HepG2 (cell line): ENCODE measurements around the gene ANKRD35. TPM values are rescaled to one million over a fixed set of nuclear protein-coding genes. Genes with fewer than 3 reads are reported as not detected.
A peak's percentile ranks its signal among the peaks of the same experiment; 100 is the strongest.

Source experiments
- ATAC-seq: fragments of 200-7000 bp; cut with Tn5 transposase; 3 replicates; pipeline ENCODE4 v1.9.1; 2020; ENCODE audit warnings: mild to moderate bottlenecking, moderate library complexity
- BruUV-seq: library from RNA; stranded (reverse); fragments of 400-500 nt; replicated peaks from 2 replicates; lab custom pipeline; 2021; lab: Mats Ljungman, UMichigan
- CTCF ChIA-PET: fragments of 300-600 bp; formaldehyde crosslinking; extraction: SDS; loops from one replicate; lab custom pipeline; 2021; ENCODE audit warnings: low total read pairs, inconsistent platforms, low intra/inter-chr PET ratio; lab: Yijun Ruan, JAX
- POLR2A ChIA-PET: fragments of 350-600 bp; sonication (Branson Sonifier 250); formaldehyde crosslinking; loops from one replicate; lab custom pipeline; 2020; ENCODE audit warnings: antibody characterized with exemption, inconsistent platforms; lab: Yijun Ruan, JAX
- DNase-seq: peaks from one replicate; pipeline ENCODE4 v3.0.0-alpha.2; 2015; ENCODE audit warnings: low spot score
- FAIRE-seq: peaks from 3 replicates; lab custom pipeline; 2011; peaks lifted over from hg19 to GRCh38; lab: Jason Lieb, UNC
- H2AFZ ChIP-seq: one replicate; pipeline ENCODE4 v1.6.1; 2011; ENCODE audit warnings: low read length, inconsistent platforms
- H3K27ac ChIP-seq: fragments of 300-600 bp; 3 replicates; pipeline ENCODE4 v1.8.0; 2011; ENCODE audit warnings: mixed run types, mild to moderate bottlenecking, mixed read lengths, low read length, inconsistent platforms; ENCODE audit not compliant: insufficient read depth; ENCODE audit errors: extremely low read length
- H3K27me3 ChIP-seq, 2 experiments: fragments of 200-600 bp in 1 of 2; 2 replicates in 1 of 2; 3 replicates in 1 of 2; pipeline versions ENCODE4 v1.6.0 to v1.8.0; 2011; ENCODE audit warnings: low read length in 2 of 2, mild to moderate bottlenecking in 2 of 2, moderate library complexity in 2 of 2, inconsistent platforms in 1 of 2; ENCODE audit not compliant: insufficient read depth in 2 of 2, control insufficient read depth in 1 of 2
- H3K36me3 ChIP-seq, 2 experiments: fragments of 200-600 bp in 1 of 2; replicated peaks in 1 of 2; 2 replicates in 1 of 2; 3 replicates in 1 of 2; pipeline versions ENCODE4 v1.5.1 to v1.8.0; 2011; ENCODE audit warnings: low read length in 2 of 2, inconsistent platforms in 1 of 2; ENCODE audit not compliant: insufficient read depth in 2 of 2, control insufficient read depth in 1 of 2
- H3K4me1 ChIP-seq: 2 replicates; pipeline ENCODE4 v1.5.1; 2012; ENCODE audit warnings: low read length, inconsistent platforms; ENCODE audit not compliant: insufficient read depth
- H3K4me2 ChIP-seq: 2 replicates; pipeline ENCODE4 v1.6.0; 2011; ENCODE audit warnings: low read depth, low read length, inconsistent platforms
- H3K4me3 ChIP-seq, 3 experiments: fragments of 200-600 bp in 1 of 3; sonication (generic), shearing (Covaris generic) in 1 of 3; replicated peaks in 1 of 3; 2 replicates each; pipeline ENCODE4 v1.5.1; 2011 to 2016; ENCODE audit warnings: low read length in 3 of 3, inconsistent platforms in 2 of 3, low read depth in 2 of 3, mild to moderate bottlenecking in 2 of 3, control low read depth in 1 of 3, mixed read lengths in 1 of 3; ENCODE audit not compliant: insufficient read depth in 1 of 3
- H3K79me2 ChIP-seq: one replicate; pipeline ENCODE4 v1.6.1; 2011; ENCODE audit warnings: low read length, inconsistent platforms; ENCODE audit not compliant: insufficient read depth
- H3K9ac ChIP-seq: 2 replicates; pipeline ENCODE4 v1.6.0; 2011; ENCODE audit warnings: mild to moderate bottlenecking, low read depth, low read length, inconsistent platforms; ENCODE audit not compliant: insufficient read depth
- H3K9me3 ChIP-seq: 2 replicates; pipeline ENCODE4 v1.5.1; 2012; ENCODE audit warnings: mild to moderate bottlenecking, low read length
- H4K20me1 ChIP-seq: 2 replicates; pipeline ENCODE4 v1.6.0; 2011; ENCODE audit warnings: inconsistent platforms, mild to moderate bottlenecking, low read length, moderate library complexity; ENCODE audit not compliant: insufficient read depth
- PRPF4 ChIP-seq: fragments of 200-400 bp; formaldehyde crosslinking; IDR thresholded peaks from 2 replicates; pipeline ENCODE4 v1.6.1; 2016; ENCODE audit warnings: low read length, low read depth; ENCODE audit not compliant: poor library complexity, severe bottlenecking
- RBFOX2 ChIP-seq: fragments of 200-400 bp; formaldehyde crosslinking; IDR thresholded peaks from 2 replicates; pipeline ENCODE4 v1.6.1; 2017; ENCODE audit warnings: low read depth, mild to moderate bottlenecking, low read length
- RCOR2 ChIP-seq: IDR thresholded peaks from 2 replicates; pipeline ENCODE4 v1.6.1; 2016; ENCODE audit warnings: missing biosample characterization, missing genetic modification reagents
- ZFP91 ChIP-seq: sonication (generic); formaldehyde crosslinking; IDR thresholded peaks from 2 replicates; pipeline ENCODE4 v1.9.0; 2022; ENCODE audit warnings: missing genetic modification reagents, mild to moderate bottlenecking, borderline replicate concordance
- in situ Hi-C: cut with HindIII; loops from 2 replicates; pipeline ENCODE4 v1.10.0; 2017; ENCODE audit warnings: low pct_unique_long_range_greater_than_20kb; ENCODE audit not compliant: extremely low pct_ligation_motif_present
- intact Hi-C: fragments of 100-400 bp; cut with micrococcal nuclease; formaldehyde crosslinking; loops from one replicate; pipeline ENCODE4 v1.10.0; 2022; ENCODE audit not compliant: unreplicated experiment
- polyA plus RNA-seq, 8 experiments: library from polyadenylated mRNA; depleted of rRNA in 3 of 8; stranded (reverse) in 7 of 8; unstranded in 1 of 8; fragments of >200 nt; fragmentation: Illumina TruSeq in 4 of 8; extraction: Trizol in 4 of 8; gene quantifications; 2 replicates each; pipeline versions ENCODE4 v1.2.1 to v1.2.3, GENCODE V29; 2011 to 2016; ENCODE audit warnings: low read depth in 4 of 8, missing spikeins in 1 of 8, mixed read lengths in 1 of 8; ENCODE audit not compliant: insufficient read depth in 1 of 8
- total RNA-seq, 5 experiments: library from RNA; depleted of rRNA; stranded (reverse); fragments of >200 nt; fragmentation: Illumina TruSeq; extraction: Trizol; gene quantifications; 2 replicates each; pipeline ENCODE4 v1.2.3, GENCODE V29; 2016; ENCODE audit warnings: low read depth in 1 of 5
- TF ChIP-seq, protein P1 (sequence below): sonication (generic); formaldehyde crosslinking; IDR thresholded peaks from 2 replicates; pipeline ENCODE4 v1.4.0; 2020; ENCODE audit warnings: missing genetic modification reagents

ANKRD35 gene
- total and polyA plus RNA-seq, 2 of the 13 experiments (the other 11 are each of a cell fraction or from before 2014, with no cell fraction given) = 0.02 TPM; not detected in 1

DNA sequence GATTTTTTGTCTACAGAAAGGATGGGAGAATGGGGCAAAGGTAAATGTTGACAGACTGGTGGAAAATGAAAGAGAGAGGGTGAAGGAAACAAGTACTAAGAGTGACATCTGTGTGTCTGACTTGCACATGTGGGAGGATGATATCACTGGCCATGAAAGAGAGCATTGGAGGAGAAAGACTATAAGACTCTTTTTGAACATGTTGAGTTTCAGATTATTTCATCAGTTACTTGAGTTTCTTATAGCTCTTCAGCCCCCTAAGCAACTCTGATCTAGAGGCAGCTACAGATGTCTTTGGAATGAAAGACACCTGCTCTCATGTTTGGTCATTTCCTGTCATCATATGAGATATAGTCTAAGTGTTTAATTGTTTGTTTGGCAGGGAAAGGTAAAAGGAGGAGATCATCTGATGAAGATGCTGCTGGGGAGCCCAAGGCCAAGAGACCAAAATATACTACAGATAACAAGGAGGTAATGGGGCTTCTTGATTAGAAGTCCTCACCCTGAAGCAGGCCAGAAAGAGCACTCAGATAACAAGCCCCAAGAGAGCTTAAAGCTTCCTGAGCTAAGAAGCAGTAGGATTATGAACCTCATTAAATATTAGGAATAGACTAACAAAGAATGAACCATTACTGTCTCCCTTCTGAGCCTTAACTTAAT lies 57.2 kb downstream of the ANKRD35 start:
- Histone ChIP-seq H4K20me1 (no peaks in the 10 kb centered on the region), H3K79me2 (peaks cover 16% of the 10 kb centered on the region), H3K4me2 (no peak overlapping the region), H3K36me3 (peaks cover 18 to 64% of the 10 kb centered on the region in 2 experiments), H3K9me3 (no peaks in the 10 kb centered on the region), H3K4me3 (no peak overlapping the region), H2AFZ (no peak overlapping the region), H3K27ac (no peak overlapping the region), H3K27me3 (no peaks in the 10 kb centered on the region; a peak in 1 of 5 replicates), H3K9ac (no peak overlapping the region), H3K4me1 (peaks cover 14% of the 10 kb centered on the region)
- BruUV-seq = no TSS peak
- intact Hi-C loops (loop anchor here (10.0 kb wide), 1 partner anchor 94 kb away; no protein-coding TSS in a partner anchor), in situ Hi-C loops (loop anchor here (10.0 kb wide), 1 partner anchor 64 kb away; no protein-coding TSS in a partner anchor)
- ChIA-PET POLR2A (interaction anchor here (0.7 kb wide), 1 partner anchor 17 kb away, joined by 3 read pairs; the partner anchor contains the start of gene NUDT17), CTCF (no interaction called here)
- FAIRE-seq = no peak
- ATAC-seq = no peak
- DNase-seq = no peak
- TF ChIP-seq ZFP91 (CRISPR knock-in tag) = no peak
- no peak for TF ChIP-seq PRPF4

GRCh38 chr1:145827966-145828365 lies 57.7 kb downstream of the ANKRD35 start:
- H3K4me2 ChIP-seq = no peak overlapping the region
- no TSS peak for BruUV-seq
- DNase-seq (no peak), FAIRE-seq (no peak), ATAC-seq (no peak)
- no peaks in the 10 kb centered on the region for H3K9me3 ChIP-seq
- H3K27me3 ChIP-seq = no peaks in the 10 kb centered on the region; a peak in 1 of 5 replicates
- H3K27ac ChIP-seq = no peak overlapping the region
- H3K9ac ChIP-seq = no peak overlapping the region
- CTCF ChIA-PET = no interaction called here
- H3K79me2 ChIP-seq = peaks cover 16% of the 10 kb centered on the region
- TF ChIP-seq RCOR2 (CRISPR knock-in tag) (no peak), RBFOX2 (0 out of 2 replicates have a peak, but pooled peaks have one; percentile 1)
- TF ChIP-seq, protein P1, sequence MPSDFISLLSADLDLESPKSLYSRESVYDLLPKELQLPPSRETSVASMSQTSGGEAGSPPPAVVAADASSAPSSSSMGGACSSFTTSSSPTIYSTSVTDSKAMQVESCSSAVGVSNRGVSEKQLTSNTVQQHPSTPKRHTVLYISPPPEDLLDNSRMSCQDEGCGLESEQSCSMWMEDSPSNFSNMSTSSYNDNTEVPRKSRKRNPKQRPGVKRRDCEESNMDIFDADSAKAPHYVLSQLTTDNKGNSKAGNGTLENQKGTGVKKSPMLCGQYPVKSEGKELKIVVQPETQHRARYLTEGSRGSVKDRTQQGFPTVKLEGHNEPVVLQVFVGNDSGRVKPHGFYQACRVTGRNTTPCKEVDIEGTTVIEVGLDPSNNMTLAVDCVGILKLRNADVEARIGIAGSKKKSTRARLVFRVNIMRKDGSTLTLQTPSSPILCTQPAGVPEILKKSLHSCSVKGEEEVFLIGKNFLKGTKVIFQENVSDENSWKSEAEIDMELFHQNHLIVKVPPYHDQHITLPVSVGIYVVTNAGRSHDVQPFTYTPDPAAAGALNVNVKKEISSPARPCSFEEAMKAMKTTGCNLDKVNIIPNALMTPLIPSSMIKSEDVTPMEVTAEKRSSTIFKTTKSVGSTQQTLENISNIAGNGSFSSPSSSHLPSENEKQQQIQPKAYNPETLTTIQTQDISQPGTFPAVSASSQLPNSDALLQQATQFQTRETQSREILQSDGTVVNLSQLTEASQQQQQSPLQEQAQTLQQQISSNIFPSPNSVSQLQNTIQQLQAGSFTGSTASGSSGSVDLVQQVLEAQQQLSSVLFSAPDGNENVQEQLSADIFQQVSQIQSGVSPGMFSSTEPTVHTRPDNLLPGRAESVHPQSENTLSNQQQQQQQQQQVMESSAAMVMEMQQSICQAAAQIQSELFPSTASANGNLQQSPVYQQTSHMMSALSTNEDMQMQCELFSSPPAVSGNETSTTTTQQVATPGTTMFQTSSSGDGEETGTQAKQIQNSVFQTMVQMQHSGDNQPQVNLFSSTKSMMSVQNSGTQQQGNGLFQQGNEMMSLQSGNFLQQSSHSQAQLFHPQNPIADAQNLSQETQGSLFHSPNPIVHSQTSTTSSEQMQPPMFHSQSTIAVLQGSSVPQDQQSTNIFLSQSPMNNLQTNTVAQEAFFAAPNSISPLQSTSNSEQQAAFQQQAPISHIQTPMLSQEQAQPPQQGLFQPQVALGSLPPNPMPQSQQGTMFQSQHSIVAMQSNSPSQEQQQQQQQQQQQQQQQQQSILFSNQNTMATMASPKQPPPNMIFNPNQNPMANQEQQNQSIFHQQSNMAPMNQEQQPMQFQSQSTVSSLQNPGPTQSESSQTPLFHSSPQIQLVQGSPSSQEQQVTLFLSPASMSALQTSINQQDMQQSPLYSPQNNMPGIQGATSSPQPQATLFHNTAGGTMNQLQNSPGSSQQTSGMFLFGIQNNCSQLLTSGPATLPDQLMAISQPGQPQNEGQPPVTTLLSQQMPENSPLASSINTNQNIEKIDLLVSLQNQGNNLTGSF = no peak
- no peaks in the 10 kb centered on the region for H4K20me1 ChIP-seq
- peaks cover 14% of the 10 kb centered on the region for H3K4me1 ChIP-seq
- POLR2A ChIA-PET = interaction anchor here (0.7 kb wide), 1 partner anchor 18 kb away, joined by 3 read pairs; the partner anchor contains the start of gene NUDT17
- no peak overlapping the region for H2AFZ ChIP-seq
- intact Hi-C loops (loop anchor here (10.0 kb wide), 1 partner anchor 93 kb away; no protein-coding TSS in a partner anchor), in situ Hi-C loops (loop anchor here (10.0 kb wide), 1 partner anchor 63 kb away; no protein-coding TSS in a partner anchor)
- H3K36me3 ChIP-seq = peaks cover 14 to 59% of the 10 kb centered on the region in 2 experiments
- H3K4me3 ChIP-seq = no peak overlapping the region
